Stomach smooth muscle (tissue), 2 donors: ENCODE data around the gene MAP1B.
A peak's percentile ranks its signal among the peaks of the same experiment; 100 is the strongest.

Experiments
- H3K27ac ChIP-seq: one replicate; pipeline ENCODE4 v1.7.0; 2013; ENCODE audit warnings: mild to moderate bottlenecking, low read length, inconsistent platforms
- H3K27me3 ChIP-seq, 2 donors: one replicate each; pipeline ENCODE4 v1.7.0; 2013; ENCODE audit warnings: low read length in 2 of 2; ENCODE audit not compliant: insufficient read depth in 2 of 2, control insufficient read depth in 1 of 2
- H3K36me3 ChIP-seq, 2 donors: one replicate each; pipeline ENCODE4 v1.7.0; 2013; ENCODE audit warnings: low read length in 2 of 2; ENCODE audit not compliant: control insufficient read depth in 2 of 2, insufficient read depth in 2 of 2
- H3K4me1 ChIP-seq: one replicate; pipeline ENCODE4 v1.7.0; 2013; ENCODE audit warnings: low read length; ENCODE audit not compliant: control insufficient read depth, insufficient read depth
- H3K4me3 ChIP-seq, 2 donors: one replicate each; pipeline ENCODE4 v1.7.0; 2013; ENCODE audit warnings: low read length in 2 of 2
- H3K9ac ChIP-seq, 2 donors: one replicate each; pipeline ENCODE4 v1.7.0; 2013; ENCODE audit warnings: low read length in 2 of 2, mild to moderate bottlenecking in 1 of 2
- H3K9me3 ChIP-seq, 2 donors: one replicate each; pipeline ENCODE4 v1.7.0; 2013; ENCODE audit warnings: low read length in 2 of 2; ENCODE audit not compliant: control insufficient read depth in 2 of 2
- donor health status: healthy.
- donor health status: Pancreatic carcinoma.

The MAP1B gene

GRCh38 chr5:72096602-72097188 lies 10.6 kb upstream of the MAP1B start:
- H3K9ac ChIP-seq, result no peak overlapping the region

GRCh38 chr5:72101828-72102227 lies 5.4 kb upstream of the MAP1B start:
- no peak overlapping the region for H3K9ac ChIP-seq
- H3K9me3 ChIP-seq, result no peaks in the 10 kb centered on the region
- no peaks in the 10 kb centered on the region for H3K36me3 ChIP-seq
- H3K4me1 ChIP-seq, result peaks cover 3% of the 10 kb centered on the region
- no peak overlapping the region for H3K4me3 ChIP-seq
- H3K27me3 ChIP-seq, result no peaks in the 10 kb centered on the region
- no peak overlapping the region for H3K27ac ChIP-seq

More at GRCh38 chr5:72096602-72097188, 10.6 kb upstream of the MAP1B start:
- H3K9me3 ChIP-seq, result no peaks in the 10 kb centered on the region
- H3K27ac ChIP-seq, result no peak overlapping the region
- H3K27me3 ChIP-seq, result no peaks in the 10 kb centered on the region
- no peaks in the 10 kb centered on the region for H3K36me3 ChIP-seq
- no peaks in the 10 kb centered on the region for H3K4me1 ChIP-seq
- no peak overlapping the region for H3K4me3 ChIP-seq

- Histone ChIP-seq H3K9me3 (no peaks in the 10 kb centered on the region), H3K27me3 (no peaks in the 10 kb centered on the region), H3K4me3 (peak overlapping the region; percentile 73 to 93), H3K27ac (peak overlapping the region; percentile 74), H3K36me3 (peaks cover 0 to 3% of the 10 kb centered on the region in 2 donors), H3K9ac (peak overlapping the region; percentile 14 to 77), H3K4me1 (peaks cover 12% of the 10 kb centered on the region)
Observed at GRCh38 chr5:72106817-72107130, 501 bp upstream of the MAP1B start.

GRCh38 chr5:72107901-72108201 lies 576 bp downstream of the MAP1B start:
- Histone ChIP-seq H3K27me3 (no peaks in the 10 kb centered on the region), H3K9ac (peak overlapping the region; percentile 77 to 83), H3K27ac (peak overlapping the region; percentile 74), H3K36me3 (peaks cover 0 to 5% of the 10 kb centered on the region in 2 donors), H3K9me3 (no peaks in the 10 kb centered on the region), H3K4me3 (peak overlapping the region; percentile 73 to 93), H3K4me1 (peaks cover 20% of the 10 kb centered on the region)

- H3K27ac ChIP-seq, result peak overlapping the region; percentile 74
- no peaks in the 10 kb centered on the region for H3K27me3 ChIP-seq
- H3K4me1 ChIP-seq, result peaks cover 20% of the 10 kb centered on the region
- peaks cover 0 to 5% of the 10 kb centered on the region in 2 donors for H3K36me3 ChIP-seq
- no peaks in the 10 kb centered on the region for H3K9me3 ChIP-seq
- peak overlapping the region; percentile 77 to 83 for H3K9ac ChIP-seq
- H3K4me3 ChIP-seq, result peak overlapping the region; percentile 73 to 93
Observed at GRCh38 chr5:72108202-72109061, 1.2 kb downstream of the MAP1B start.

- H3K4me3 ChIP-seq, result peak overlapping the region; percentile 73 to 93
- H3K9me3 ChIP-seq, result no peaks in the 10 kb centered on the region
- H3K4me1 ChIP-seq, result peaks cover 20% of the 10 kb centered on the region
- peak overlapping the region; percentile 74 for H3K27ac ChIP-seq
- H3K36me3 ChIP-seq, result peaks cover 0 to 5% of the 10 kb centered on the region in 2 donors
- H3K27me3 ChIP-seq, result no peaks in the 10 kb centered on the region
- peak overlapping the region; percentile 13 to 77 for H3K9ac ChIP-seq
Observed at GRCh38 chr5:72109062-72109411, 1.8 kb downstream of the MAP1B start.

- H3K9me3 ChIP-seq, result no peaks in the 10 kb centered on the region
- peak overlapping the region in 1 of 2 donors; percentile 77 for H3K9ac ChIP-seq
- H3K27ac ChIP-seq, result peak overlapping the region; percentile 53
- H3K4me3 ChIP-seq, result peak overlapping the region; percentile 73 to 93
- H3K36me3 ChIP-seq, result peaks cover 0 to 5% of the 10 kb centered on the region in 2 donors
- peaks cover 20% of the 10 kb centered on the region for H3K4me1 ChIP-seq
- H3K27me3 ChIP-seq, result no peaks in the 10 kb centered on the region
Observed at GRCh38 chr5:72109625-72110024, 2.4 kb downstream of the MAP1B start.

GRCh38 chr5:72110394-72111013 lies 3.2 kb downstream of the MAP1B start:
- Histone ChIP-seq H3K27ac (peak overlapping the region; percentile 53), H3K9me3 (no peaks in the 10 kb centered on the region), H3K9ac (no peak overlapping the region), H3K4me3 (peak overlapping the region; percentile 37 to 64), H3K4me1 (peaks cover 20% of the 10 kb centered on the region), H3K36me3 (peaks cover 0 to 8% of the 10 kb centered on the region in 2 donors), H3K27me3 (no peaks in the 10 kb centered on the region)

- Histone ChIP-seq H3K27ac (peak overlapping the region; percentile 13), H3K9ac (no peak overlapping the region), H3K27me3 (no peaks in the 10 kb centered on the region)
Observed at GRCh38 chr5:72112389-72112788, 5.1 kb downstream of the MAP1B start.

GRCh38 chr5:72114629-72115028 lies 7.4 kb downstream of the MAP1B start:
- Histone ChIP-seq H3K9me3 (no peaks in the 10 kb centered on the region), H3K4me1 (peaks cover 16% of the 10 kb centered on the region), H3K9ac (no peak overlapping the region), H3K4me3 (no peak overlapping the region), H3K27me3 (no peaks in the 10 kb centered on the region), H3K27ac (no peak overlapping the region), H3K36me3 (peaks cover 11 to 25% of the 10 kb centered on the region in 2 donors)

More at GRCh38 chr5:72112389-72112788, 5.1 kb downstream of the MAP1B start:
- peaks cover 11 to 16% of the 10 kb centered on the region in 2 donors for H3K36me3 ChIP-seq
- H3K4me3 ChIP-seq, result no peak overlapping the region
- H3K9me3 ChIP-seq, result no peaks in the 10 kb centered on the region
- H3K4me1 ChIP-seq, result peaks cover 16% of the 10 kb centered on the region
